Measurements from ENCODE around the gene F12. TPM values are rescaled to one million over a fixed set of nuclear protein-coding genes. Genes with fewer than 3 reads are reported as not detected.
"Not testable (repeated sequence)": the region's sequence is repeated elsewhere in the genome, so short reads cannot be mapped to it uniquely, and the experiment has no call there.

Gene F12
- total RNA-seq, 1 donor from 2014 or later: 4.7 TPM

DNA sequence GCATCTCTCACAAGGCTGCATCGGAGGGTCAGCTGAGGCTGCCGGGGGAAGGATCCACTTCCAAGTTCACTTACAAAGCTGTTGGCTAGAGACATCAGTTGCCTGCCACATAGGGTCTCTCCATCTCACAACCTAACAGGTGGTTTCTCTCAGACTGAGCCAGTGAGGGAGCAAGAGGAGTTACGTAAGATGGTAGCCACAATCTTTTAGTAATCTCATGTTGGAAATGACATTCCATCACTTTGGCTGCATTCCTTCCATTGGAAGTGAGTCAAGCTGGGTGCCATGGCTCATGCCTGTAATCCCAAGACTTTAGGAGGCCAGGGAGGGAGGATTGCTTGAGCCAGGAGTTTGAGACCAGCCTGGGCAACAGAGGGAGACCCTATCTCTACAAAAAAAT, 9.7 kb upstream of the F12 start:
- Mint-ChIP-seq H3K36me3 (ENCODE audit: insufficient read depth) (no peaks in the 10 kb centered on the region), H3K4me3 (ENCODE audit: low read depth) (no peak overlapping the region), H3K27ac (no peak overlapping the region), H3K4me1 (ENCODE audit: low read depth) (no peaks in the 10 kb centered on the region), H3K9me3 (ENCODE audit: low read depth) (no peaks in the 10 kb centered on the region), H3K27me3 (peaks cover 4% of the 10 kb centered on the region)
- TF ChIP-seq, protein P1, sequence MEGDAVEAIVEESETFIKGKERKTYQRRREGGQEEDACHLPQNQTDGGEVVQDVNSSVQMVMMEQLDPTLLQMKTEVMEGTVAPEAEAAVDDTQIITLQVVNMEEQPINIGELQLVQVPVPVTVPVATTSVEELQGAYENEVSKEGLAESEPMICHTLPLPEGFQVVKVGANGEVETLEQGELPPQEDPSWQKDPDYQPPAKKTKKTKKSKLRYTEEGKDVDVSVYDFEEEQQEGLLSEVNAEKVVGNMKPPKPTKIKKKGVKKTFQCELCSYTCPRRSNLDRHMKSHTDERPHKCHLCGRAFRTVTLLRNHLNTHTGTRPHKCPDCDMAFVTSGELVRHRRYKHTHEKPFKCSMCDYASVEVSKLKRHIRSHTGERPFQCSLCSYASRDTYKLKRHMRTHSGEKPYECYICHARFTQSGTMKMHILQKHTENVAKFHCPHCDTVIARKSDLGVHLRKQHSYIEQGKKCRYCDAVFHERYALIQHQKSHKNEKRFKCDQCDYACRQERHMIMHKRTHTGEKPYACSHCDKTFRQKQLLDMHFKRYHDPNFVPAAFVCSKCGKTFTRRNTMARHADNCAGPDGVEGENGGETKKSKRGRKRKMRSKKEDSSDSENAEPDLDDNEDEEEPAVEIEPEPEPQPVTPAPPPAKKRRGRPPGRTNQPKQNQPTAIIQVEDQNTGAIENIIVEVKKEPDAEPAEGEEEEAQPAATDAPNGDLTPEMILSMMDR (IDR thresholded peaks at IDR 0.05; ENCODE audit: unreplicated experiment): no peak
- DNase-seq (ENCODE audit: low spot score, unreplicated experiment): no peak

DNA sequence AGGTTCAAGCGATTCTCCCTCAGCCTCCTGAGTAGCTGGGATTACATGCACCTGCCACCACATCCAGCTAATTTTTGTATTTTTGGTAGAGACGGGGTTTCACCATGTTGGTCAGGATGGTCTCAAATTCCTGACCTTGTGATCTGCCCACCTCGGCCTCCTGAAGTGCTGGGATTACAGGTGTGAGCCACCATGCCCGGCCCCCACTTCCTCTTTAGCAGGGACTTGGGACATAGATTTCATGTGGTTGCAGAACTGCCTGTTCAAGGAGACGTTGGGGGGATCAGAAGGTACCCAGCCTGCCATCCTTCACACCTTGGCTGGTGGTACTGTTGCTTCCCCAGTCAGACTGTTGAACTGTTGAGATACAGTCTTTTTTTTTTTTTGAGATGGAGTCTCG, 7.7 kb upstream of the F12 start:
- H3K9me3 Mint-ChIP-seq (ENCODE audit: low read depth); H3K4me1 Mint-ChIP-seq (ENCODE audit: low read depth); DNase-seq (ENCODE audit: low spot score, unreplicated experiment); H3K4me3 Mint-ChIP-seq (ENCODE audit: low read depth); H3K27ac Mint-ChIP-seq; H3K36me3 Mint-ChIP-seq (ENCODE audit: insufficient read depth): not testable (repeated sequence)
- peaks cover 10% of the 10 kb centered on the region for H3K27me3 Mint-ChIP-seq

DNA sequence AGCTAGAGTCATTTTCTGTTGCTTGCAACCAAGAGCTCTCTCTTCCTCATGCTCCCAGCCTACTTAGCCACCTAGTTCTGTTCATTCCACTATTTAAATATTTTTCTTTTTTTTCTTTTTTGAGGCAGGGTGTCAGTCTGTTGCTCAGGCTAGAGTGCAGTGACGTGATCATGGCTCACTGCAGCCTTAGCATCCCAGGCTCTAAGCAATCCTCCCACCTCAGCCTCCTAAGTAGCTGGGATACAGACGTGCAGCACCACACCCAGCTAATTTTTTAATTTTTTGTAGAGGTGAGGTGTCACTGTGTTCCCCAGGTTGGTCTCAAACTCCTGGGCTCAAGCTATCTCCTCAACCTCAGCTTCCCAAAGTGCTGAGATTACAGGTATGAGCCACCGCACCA, 5.1 kb upstream of the F12 start:
- peaks cover 22% of the 10 kb centered on the region for H3K27me3 Mint-ChIP-seq
- no peaks in the 10 kb centered on the region for H3K9me3 Mint-ChIP-seq (ENCODE audit: low read depth)
- H3K27ac Mint-ChIP-seq: no peak overlapping the region
- TF ChIP-seq, protein P1 (IDR thresholded peaks at IDR 0.05; ENCODE audit: unreplicated experiment): no peak
- H3K36me3 Mint-ChIP-seq (ENCODE audit: insufficient read depth): no peaks in the 10 kb centered on the region
- no peak overlapping the region for H3K4me3 Mint-ChIP-seq (ENCODE audit: low read depth)
- peaks cover under 1% of the 10 kb centered on the region for H3K4me1 Mint-ChIP-seq (ENCODE audit: low read depth)
- DNase-seq (ENCODE audit: low spot score, unreplicated experiment): no peak

DNA sequence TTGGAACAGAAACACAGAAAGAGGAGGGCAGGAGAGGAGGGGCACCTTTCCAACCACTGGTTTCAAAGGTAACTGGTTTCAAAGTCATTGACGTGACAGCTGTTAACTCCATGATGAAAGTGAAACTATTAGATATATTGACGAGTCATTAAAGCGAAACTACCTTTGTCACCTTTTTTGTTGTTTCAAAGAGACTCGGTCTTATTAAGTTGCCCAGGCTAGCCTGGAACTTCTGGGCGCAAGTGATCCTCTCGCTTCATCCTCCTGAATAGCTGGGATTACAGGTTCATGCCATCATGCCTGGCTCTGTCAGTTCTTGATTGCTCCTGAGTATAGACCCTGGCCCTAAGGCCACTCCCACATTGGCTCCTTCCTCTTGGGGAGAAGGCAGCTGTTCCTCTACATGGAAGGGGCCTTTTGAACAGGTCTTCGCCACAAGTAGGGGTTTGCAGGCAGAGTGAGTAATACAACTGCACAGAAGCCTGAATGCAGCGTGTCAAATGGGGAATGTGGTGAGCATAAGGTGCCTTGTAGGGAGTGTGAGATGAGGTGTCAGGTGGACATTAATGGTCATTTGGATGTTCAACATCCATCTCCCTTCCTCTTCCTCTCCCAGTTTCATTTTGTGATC, 3.4 kb upstream of the F12 start:
- Mint-ChIP-seq H3K4me1 (ENCODE audit: low read depth) (peaks cover 1% of the 10 kb centered on the region), H3K36me3 (ENCODE audit: insufficient read depth) (no peaks in the 10 kb centered on the region), H3K27ac (no peak overlapping the region), H3K4me3 (ENCODE audit: low read depth) (no peak overlapping the region), H3K9me3 (ENCODE audit: low read depth) (no peaks in the 10 kb centered on the region), H3K27me3 (peaks cover 32% of the 10 kb centered on the region)
- TF ChIP-seq, protein P1 (IDR thresholded peaks at IDR 0.05; ENCODE audit: unreplicated experiment): no peak
- no peak for DNase-seq (ENCODE audit: low spot score, unreplicated experiment)

DNA sequence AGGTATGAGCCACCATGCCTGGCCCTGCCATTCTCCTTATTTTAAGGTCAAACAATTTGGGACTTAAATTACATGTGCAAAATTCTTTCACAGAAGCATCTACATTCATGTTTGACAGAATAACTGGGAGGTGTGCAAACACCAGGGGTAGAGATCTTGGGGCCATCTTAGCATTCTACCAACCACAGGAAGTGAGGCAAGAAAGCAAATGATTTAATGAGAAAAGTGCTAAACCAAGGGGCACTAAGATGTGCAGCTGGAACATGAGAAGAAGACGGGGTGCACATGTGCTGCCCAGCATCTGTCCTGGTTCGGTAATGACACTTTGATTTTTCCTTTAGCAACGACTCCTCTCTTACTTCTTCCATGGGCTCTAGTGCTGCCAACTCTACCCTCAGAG, 1.2 kb upstream of the F12 start:
- Mint-ChIP-seq H3K4me1 (ENCODE audit: low read depth) (peaks cover 1% of the 10 kb centered on the region), H3K27ac (peak overlapping the region; percentile 73), H3K27me3 (peaks cover 53% of the 10 kb centered on the region), H3K36me3 (ENCODE audit: insufficient read depth) (no peaks in the 10 kb centered on the region), H3K9me3 (ENCODE audit: low read depth) (no peaks in the 10 kb centered on the region), H3K4me3 (ENCODE audit: low read depth) (no peak overlapping the region)
- DNase-seq (ENCODE audit: low spot score, unreplicated experiment): no peak
- TF ChIP-seq, protein P1 (IDR thresholded peaks at IDR 0.05; ENCODE audit: unreplicated experiment): no peak

DNA sequence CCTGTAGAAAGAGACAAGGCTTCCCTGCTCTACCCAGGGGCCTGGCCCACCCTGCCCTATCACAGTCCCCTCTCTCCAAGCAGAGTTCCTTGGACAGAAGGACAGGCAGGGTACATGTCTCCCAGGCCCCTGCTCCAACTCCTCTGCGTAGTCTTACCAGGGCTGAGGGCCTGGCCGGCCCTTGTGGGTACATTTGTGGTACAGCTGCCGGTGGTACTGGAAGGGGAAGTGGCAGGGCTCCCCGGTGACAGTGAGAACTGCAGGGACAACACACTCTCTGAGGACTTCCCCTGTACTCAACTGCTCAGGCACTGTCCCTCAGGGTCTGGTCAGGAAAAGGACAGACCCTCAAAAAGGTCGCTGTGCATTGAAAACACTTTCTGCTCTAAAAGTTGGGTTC, 3.6 kb downstream of the F12 start:
- H3K4me3 Mint-ChIP-seq (ENCODE audit: low read depth): no peak overlapping the region
- H3K9me3 Mint-ChIP-seq (ENCODE audit: low read depth): no peaks in the 10 kb centered on the region
- peaks cover 77% of the 10 kb centered on the region for H3K27me3 Mint-ChIP-seq
- H3K4me1 Mint-ChIP-seq (ENCODE audit: low read depth): peaks cover 8% of the 10 kb centered on the region
- no peaks in the 10 kb centered on the region for H3K36me3 Mint-ChIP-seq (ENCODE audit: insufficient read depth)
- H3K27ac Mint-ChIP-seq: no peak overlapping the region
- no peak for DNase-seq (ENCODE audit: low spot score, unreplicated experiment)
- TF ChIP-seq, protein P1 (IDR thresholded peaks at IDR 0.05; ENCODE audit: unreplicated experiment): no peak
